Tibial artery (tissue), 4 donors: Measurements from ENCODE around the gene GHITM.

ENCODE experiments used
- DNase-seq, 2 donors: peaks; one replicate each; pipeline ENCODE4 v3.0.0-alpha.2; 2019
- H3K27ac ChIP-seq, 2 donors: fragments of 200-600 bp; sonication (generic) in 1 of 2; 1 replicate in 1 of 2; 2 replicates in 1 of 2; pipeline ENCODE4 v1.5.1; 2018 to 2019; ENCODE audit warnings: mild to moderate bottlenecking in 1 of 2
- H3K27me3 ChIP-seq, 2 donors: fragments of 200-600 bp; sonication (generic) in 1 of 2; one replicate each; pipeline versions ENCODE4 v1.5.1 to v1.6.0; 2016 to 2019
- H3K36me3 ChIP-seq, 3 donors: fragments of 200-600 bp; sonication (generic) in 2 of 3; one replicate each; pipeline ENCODE4 v1.5.1; 2016 to 2019; ENCODE audit warnings: mild to moderate bottlenecking in 2 of 3
- H3K4me1 ChIP-seq, 4 donors: fragments of 200-600 bp; sonication (generic) in 2 of 4; 1 replicate in 3 of 4; 2 replicates in 1 of 4; pipeline ENCODE4 v1.5.1; 2016 to 2019
- H3K4me3 ChIP-seq, 2 donors: fragments of 200-600 bp; sonication (generic) in 1 of 2; 1 replicate in 1 of 2; 2 replicates in 1 of 2; pipeline ENCODE4 v1.5.1; 2018 to 2019; ENCODE audit warnings: mild to moderate bottlenecking in 2 of 2
- H3K9me3 ChIP-seq, 3 donors: fragments of 200-600 bp; sonication (generic) in 1 of 3; one replicate each; pipeline ENCODE4 v1.5.1; 2016 to 2019
- CTCF ChIP-seq, 2 experiments: fragments of 200-600 bp in 1 of 2; fragments of 450-650 bp in 1 of 2; IDR thresholded peaks; one replicate each; pipeline ENCODE4 v1.5.1; 2017 to 2019; ENCODE audit warnings: antibody characterized with exemption in 2 of 2, mild to moderate bottlenecking in 1 of 2, moderate library complexity in 1 of 2
- intact Hi-C: fragments of 100-400 bp; cut with DNase I; formaldehyde crosslinking; loops from one replicate; pipeline ENCODE4 v1.15.0; 2023; ENCODE audit warnings: low total_unique reads

Gene GHITM

GRCh38 chr10:84185526-84186175 lies 46.3 kb downstream of the GHITM start:
- Histone ChIP-seq H3K27ac (no peak overlapping the region), H3K36me3 (no peaks in the 10 kb centered on the region), H3K9me3 (no peaks in the 10 kb centered on the region), H3K4me3 (no peak overlapping the region), H3K27me3 (peaks cover 0 to 22% of the 10 kb centered on the region in 2 donors), H3K4me1 (no peaks in the 10 kb centered on the region)
- TF ChIP-seq CTCF (IDR thresholded peaks at IDR 0.05): no peak
- DNase-seq: peak in 1 of 2 donors; percentile 38
- intact Hi-C loops: no loop called here

- H3K27ac ChIP-seq: no peak overlapping the region
- H3K9me3 ChIP-seq: no peaks in the 10 kb centered on the region
- no peak for TF ChIP-seq CTCF (IDR thresholded peaks at IDR 0.05)
- peak in 1 of 2 donors; percentile 6 for DNase-seq
- H3K27me3 ChIP-seq: peaks cover 0 to 34% of the 10 kb centered on the region in 2 donors
- no peaks in the 10 kb centered on the region for H3K36me3 ChIP-seq
- intact Hi-C loops: no loop called here
- H3K4me1 ChIP-seq: peaks cover 0 to under 1% (median 0%) of the 10 kb centered on the region in 4 donors
- no peak overlapping the region for H3K4me3 ChIP-seq
Observed at GRCh38 chr10:84188815-84189214, 49.5 kb downstream of the GHITM start.

GRCh38 chr10:84190621-84191020 lies 51.3 kb downstream of the GHITM start:
- intact Hi-C loops: no loop called here
- no peak for DNase-seq
- H3K36me3 ChIP-seq: no peaks in the 10 kb centered on the region
- H3K27ac ChIP-seq: no peak overlapping the region
- peaks cover 0 to 44% of the 10 kb centered on the region in 2 donors for H3K27me3 ChIP-seq
- no peaks in the 10 kb centered on the region for H3K9me3 ChIP-seq
- TF ChIP-seq CTCF (IDR thresholded peaks at IDR 0.05): no peak
- H3K4me3 ChIP-seq: no peak overlapping the region
- peaks cover 0 to 17% (median 12%) of the 10 kb centered on the region in 4 donors for H3K4me1 ChIP-seq

GRCh38 chr10:84191106-84191505 lies 51.8 kb downstream of the GHITM start:
- Histone ChIP-seq H3K4me3 (no peak overlapping the region), H3K36me3 (no peaks in the 10 kb centered on the region), H3K27ac (no peak overlapping the region), H3K9me3 (no peaks in the 10 kb centered on the region), H3K4me1 (peaks cover 0 to 17% (median 12%) of the 10 kb centered on the region in 4 donors), H3K27me3 (peaks cover 0 to 49% of the 10 kb centered on the region in 2 donors)
- DNase-seq: no peak
- no peak for TF ChIP-seq CTCF (IDR thresholded peaks at IDR 0.05)
- intact Hi-C loops: no loop called here

- Histone ChIP-seq H3K27me3 (peaks cover 0 to 58% of the 10 kb centered on the region in 2 donors), H3K4me3 (no peak overlapping the region), H3K27ac (no peak overlapping the region), H3K9me3 (no peaks in the 10 kb centered on the region), H3K4me1 (peaks cover 0 to 17% (median 12%) of the 10 kb centered on the region in 4 donors), H3K36me3 (no peaks in the 10 kb centered on the region)
- no peak for DNase-seq
- TF ChIP-seq CTCF (IDR thresholded peaks at IDR 0.05): no peak
- intact Hi-C loops: no loop called here
Observed at GRCh38 chr10:84193327-84193726, 54.0 kb downstream of the GHITM start.
